ENCODE measurements around the gene DGAT2.

The DGAT2 gene

GRCh38 chr11:75850787-75851186, 82.2 kb downstream of the DGAT2 start:
- TF ChIP-seq ZFX (IDR thresholded peaks at IDR 0.05; ENCODE audit: borderline replicate concordance) (no peak), CTCF (IDR thresholded peaks at IDR 0.05) (no peak)
- H3K27ac ChIP-seq: no peak overlapping the region
